ENCODE data around the gene CLDN6. TPM values are rescaled to one million over a fixed set of nuclear protein-coding genes. Genes with fewer than 3 reads are reported as not detected.

Gene CLDN6
- total and polyA plus RNA-seq, 2 experiments from 2014 or later, result 0.33 TPM; not detected in 1

DNA sequence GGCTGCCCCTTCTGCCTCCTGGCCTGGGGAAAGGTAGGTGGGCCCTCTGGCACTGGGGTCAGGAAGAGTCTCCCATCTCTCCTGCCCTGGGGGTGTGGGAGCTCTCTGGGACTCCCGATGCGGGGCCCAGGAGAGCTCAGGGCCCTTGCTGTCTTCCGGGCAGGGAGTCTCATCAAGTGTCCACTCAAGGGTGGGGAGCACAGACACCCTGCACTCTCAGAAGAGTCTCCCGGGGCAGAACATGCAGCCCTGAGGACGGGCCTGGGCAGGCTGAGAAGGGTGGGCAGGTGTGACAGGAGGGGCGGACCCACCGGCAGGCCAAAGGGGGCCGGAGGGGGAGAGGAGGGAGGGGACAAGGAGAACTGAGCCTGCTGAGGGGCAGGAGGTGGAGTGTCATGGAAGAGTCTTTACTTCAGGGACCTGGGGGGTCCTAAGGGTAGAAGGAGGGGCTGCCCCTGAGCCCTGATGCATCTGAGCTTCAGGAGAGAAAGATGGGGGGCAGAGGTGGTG, 29.3 kb downstream of the CLDN6 start:
- H3K9me2 ChIP-seq (ENCODE audit: insufficient read depth), result no peaks in the 10 kb centered on the region
- no peak for DNase-seq
- no peak overlapping the region for H3K4me3 ChIP-seq
- in situ Hi-C loops (cut with MboI), result no loop called here
- H3F3A ChIP-seq (ENCODE audit: insufficient read depth), result no peaks in the 10 kb centered on the region
- H3K79me2 ChIP-seq (ENCODE audit: insufficient read depth), result no peaks in the 10 kb centered on the region
- no peak overlapping the region for H3K9ac ChIP-seq
- H3K27ac ChIP-seq, result no peak overlapping the region
- no peaks in the 10 kb centered on the region; the same call in 1 of the 2 replicates for H3K27me3 ChIP-seq (replicated peaks; ENCODE audit: insufficient read depth)
- H3K36me3 ChIP-seq (ENCODE audit: low read depth), result no peaks in the 10 kb centered on the region
- no peak overlapping the region for H3K4me2 ChIP-seq (ENCODE audit: unreplicated experiment)
- WGBS, 2 experiments (ENCODE audit: low coverage in 1 of 2, low lambda C conversion rate in 2 of 2, missing lambda C conversion rate in 2 of 2), result 49 to 54% methylated on average over 7 to 8 of the region's 8 CpGs
- H4K20me1 ChIP-seq (ENCODE audit: insufficient read depth), result no peaks in the 10 kb centered on the region
- H3K4me1 ChIP-seq (ENCODE audit: insufficient read depth), result no peaks in the 10 kb centered on the region
- no peaks in the 10 kb centered on the region for H3K9me3 ChIP-seq (ENCODE audit: low read depth)
- no peak for TF ChIP-seq EZH2 (IDR thresholded peaks at IDR 0.05; ENCODE audit: insufficient read depth, poor library complexity, severe bottlenecking)
- no peak for TF ChIP-seq EZH2phosphoT487 (IDR thresholded peaks at IDR 0.05; ENCODE audit: insufficient read depth, low read depth)
- no peak overlapping the region for H2AFZ ChIP-seq

DNA sequence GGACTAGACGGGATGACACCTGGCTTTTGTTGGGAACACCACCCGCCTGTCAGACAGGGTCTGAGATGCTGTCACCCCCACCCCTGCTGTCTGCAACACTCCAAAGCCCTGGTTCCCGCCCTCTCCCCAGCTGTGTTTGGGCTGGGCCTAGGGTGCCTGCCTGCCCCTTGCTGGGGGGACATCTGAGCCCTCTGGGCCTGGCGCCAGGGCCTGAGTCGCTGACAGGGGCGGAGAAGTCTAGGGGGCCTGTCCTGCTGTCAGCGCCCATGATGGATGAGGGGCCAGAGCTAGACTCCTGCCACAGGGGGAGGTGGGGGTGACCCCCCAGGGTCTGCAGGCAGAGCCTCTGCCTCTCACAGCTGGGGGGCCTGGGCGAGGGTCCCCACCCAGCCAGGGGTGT, 30.1 kb downstream of the CLDN6 start:
- Histone ChIP-seq H3K36me3 (ENCODE audit: low read depth) (no peaks in the 10 kb centered on the region), H4K20me1 (ENCODE audit: insufficient read depth) (no peaks in the 10 kb centered on the region), H3K27ac (no peak overlapping the region), H3K4me3 (no peak overlapping the region), H3K79me2 (ENCODE audit: insufficient read depth) (no peaks in the 10 kb centered on the region), H3K27me3 (replicated peaks; ENCODE audit: insufficient read depth) (no peaks in the 10 kb centered on the region; the same call in 1 of the 2 replicates), H2AFZ (no peak overlapping the region), H3K9me2 (ENCODE audit: insufficient read depth) (no peaks in the 10 kb centered on the region), H3K9me3 (ENCODE audit: low read depth) (no peaks in the 10 kb centered on the region), H3K4me1 (ENCODE audit: insufficient read depth) (no peaks in the 10 kb centered on the region), H3K4me2 (ENCODE audit: unreplicated experiment) (no peak overlapping the region), H3K9ac (no peak overlapping the region), H3F3A (ENCODE audit: insufficient read depth) (no peaks in the 10 kb centered on the region)
- WGBS, 2 experiments (ENCODE audit: low coverage in 1 of 2, low lambda C conversion rate in 2 of 2, missing lambda C conversion rate in 2 of 2), result 30 to 46% methylated on average over 5 to 8 of the region's 8 CpGs
- TF ChIP-seq EZH2 (IDR thresholded peaks at IDR 0.05; ENCODE audit: insufficient read depth, poor library complexity, severe bottlenecking), result no peak
- in situ Hi-C loops (cut with MboI), result no loop called here
- DNase-seq, result no peak

DNA sequence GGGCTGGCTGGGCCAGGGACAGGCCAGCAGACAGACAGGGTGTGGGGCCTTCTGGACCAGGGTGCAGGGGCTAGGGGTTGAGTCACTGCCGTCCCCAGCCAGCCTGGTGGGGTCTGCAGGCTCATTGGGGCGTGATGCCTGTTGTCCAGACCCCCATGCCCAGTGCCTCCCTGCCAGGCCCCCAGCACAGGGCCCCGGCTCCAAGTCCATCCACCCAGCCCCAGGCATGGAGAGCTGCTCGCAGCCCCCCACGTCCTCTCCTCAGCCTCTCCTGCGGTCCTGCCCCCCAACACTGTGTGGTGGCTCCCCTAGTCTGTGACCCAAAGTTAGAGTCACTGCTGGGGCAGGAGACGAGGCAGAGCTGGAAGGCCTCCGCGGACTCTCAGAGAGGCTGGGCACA, 30.7 kb downstream of the CLDN6 start:
- DNase-seq, result no peak
- H3K36me3 ChIP-seq (ENCODE audit: low read depth), result no peaks in the 10 kb centered on the region
- no peaks in the 10 kb centered on the region for H4K20me1 ChIP-seq (ENCODE audit: insufficient read depth)
- H3F3A ChIP-seq (ENCODE audit: insufficient read depth), result no peaks in the 10 kb centered on the region
- H3K79me2 ChIP-seq (ENCODE audit: insufficient read depth), result no peaks in the 10 kb centered on the region
- H3K4me2 ChIP-seq (ENCODE audit: unreplicated experiment), result no peak overlapping the region
- no peak overlapping the region for H3K27ac ChIP-seq
- no peaks in the 10 kb centered on the region for H3K9me2 ChIP-seq (ENCODE audit: insufficient read depth)
- H2AFZ ChIP-seq, result no peak overlapping the region
- H3K4me1 ChIP-seq (ENCODE audit: insufficient read depth), result no peaks in the 10 kb centered on the region
- H3K27me3 ChIP-seq (replicated peaks; ENCODE audit: insufficient read depth), result no peaks in the 10 kb centered on the region; the same call in 1 of the 2 replicates
- 65 to 73% methylated on average over 8 of the region's 9 CpGs for WGBS, 2 experiments (ENCODE audit: low coverage in 1 of 2, low lambda C conversion rate in 2 of 2, missing lambda C conversion rate in 2 of 2)
- H3K9ac ChIP-seq, result no peak overlapping the region
- no peak overlapping the region for H3K4me3 ChIP-seq
- H3K9me3 ChIP-seq (ENCODE audit: low read depth), result no peaks in the 10 kb centered on the region
- TF ChIP-seq EZH2phosphoT487 (IDR thresholded peaks at IDR 0.05; ENCODE audit: insufficient read depth, low read depth), result no peak
- TF ChIP-seq EZH2 (IDR thresholded peaks at IDR 0.05; ENCODE audit: insufficient read depth, poor library complexity, severe bottlenecking), result no peak
- in situ Hi-C loops (cut with MboI), result no loop called here

DNA sequence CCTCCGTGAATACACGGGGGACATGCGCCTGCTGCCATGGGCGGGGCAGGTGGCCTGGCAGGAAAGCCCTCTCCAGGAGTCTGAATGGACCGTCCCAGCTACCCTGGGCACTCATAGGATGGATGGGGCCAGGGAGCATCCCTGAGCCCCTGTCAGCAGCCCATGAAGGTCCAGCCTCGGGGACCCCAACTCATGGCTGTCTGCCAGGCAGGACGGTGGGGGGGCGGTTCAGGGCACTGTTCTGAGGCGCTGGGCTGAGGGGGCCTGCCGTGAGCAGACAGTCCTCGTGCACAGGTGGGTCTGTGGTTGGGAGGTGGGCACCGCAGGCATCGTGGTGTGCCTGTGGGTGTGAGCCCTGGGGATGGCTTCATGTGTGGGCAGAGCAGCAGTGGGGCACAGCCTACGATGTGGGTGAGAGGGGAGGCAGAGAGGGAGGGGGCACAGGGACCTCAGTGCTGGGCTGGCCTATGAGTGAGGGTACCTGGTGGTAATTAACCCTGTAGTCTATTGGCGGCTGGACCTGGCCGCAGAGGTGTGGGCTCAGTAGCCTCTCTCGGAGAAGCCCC, 31.3 kb downstream of the CLDN6 start:
- H3K27me3 ChIP-seq (replicated peaks; ENCODE audit: insufficient read depth), result no peaks in the 10 kb centered on the region; the same call in 1 of the 2 replicates
- no peaks in the 10 kb centered on the region for H3F3A ChIP-seq (ENCODE audit: insufficient read depth)
- H3K4me1 ChIP-seq (ENCODE audit: insufficient read depth), result no peaks in the 10 kb centered on the region
- in situ Hi-C loops (cut with MboI), result no loop called here
- no peak overlapping the region for H2AFZ ChIP-seq
- no peaks in the 10 kb centered on the region for H3K36me3 ChIP-seq (ENCODE audit: low read depth)
- H3K27ac ChIP-seq, result no peak overlapping the region
- no peaks in the 10 kb centered on the region for H3K79me2 ChIP-seq (ENCODE audit: insufficient read depth)
- H3K4me3 ChIP-seq, result no peak overlapping the region
- 67 to 70% methylated on average over 17 of the region's 17 CpGs for WGBS, 2 experiments (ENCODE audit: low coverage in 1 of 2, low lambda C conversion rate in 2 of 2, missing lambda C conversion rate in 2 of 2)
- no peaks in the 10 kb centered on the region for H3K9me3 ChIP-seq (ENCODE audit: low read depth)
- H3K4me2 ChIP-seq (ENCODE audit: unreplicated experiment), result no peak overlapping the region
- DNase-seq, result no peak
- no peaks in the 10 kb centered on the region for H3K9me2 ChIP-seq (ENCODE audit: insufficient read depth)
- no peak overlapping the region for H3K9ac ChIP-seq
- TF ChIP-seq EZH2phosphoT487 (IDR thresholded peaks at IDR 0.05; ENCODE audit: insufficient read depth, low read depth) (no peak), EZH2 (IDR thresholded peaks at IDR 0.05; ENCODE audit: insufficient read depth, poor library complexity, severe bottlenecking) (no peak)
- no peaks in the 10 kb centered on the region for H4K20me1 ChIP-seq (ENCODE audit: insufficient read depth)
